GM18526 (cell line): ENCODE data around the gene ERVMER34-1.
A peak's percentile ranks its signal among the peaks of the same experiment; 100 is the strongest.

Source experiments
- POLR2A ChIP-seq: IDR thresholded peaks from 3 replicates; pipeline ENCODE4 v1.6.1; 2011; ENCODE audit not compliant: insufficient read length; ENCODE audit errors: extremely low read depth

The ERVMER34-1 gene

DNA sequence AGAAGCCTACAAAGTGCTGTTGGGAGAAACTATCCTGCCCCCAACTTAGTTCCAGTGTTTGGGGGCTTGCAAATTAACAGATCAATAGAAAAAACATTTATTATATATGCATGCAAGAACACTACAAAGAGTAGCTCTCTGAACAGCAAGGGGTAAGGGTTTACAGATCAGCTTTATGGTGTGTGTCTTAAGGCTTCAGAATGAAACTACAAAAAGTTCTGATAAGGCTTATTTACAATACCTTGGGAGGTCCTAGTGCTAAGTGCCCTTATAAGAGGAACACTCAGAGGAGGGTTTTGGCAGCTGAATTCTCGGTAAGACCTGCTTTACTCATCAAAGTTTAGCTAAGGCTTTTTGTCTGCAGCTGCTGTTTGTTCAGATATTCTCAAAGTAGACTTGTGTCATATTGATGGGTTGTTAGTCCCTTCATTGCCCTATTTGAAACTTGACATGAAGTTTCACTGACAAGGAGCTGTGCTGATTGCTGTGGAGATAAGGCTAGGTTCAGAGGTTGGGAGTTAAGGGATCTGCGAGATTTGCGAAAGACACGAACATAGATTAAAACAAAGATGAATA lies 7.7 kb downstream of the ERVMER34-1 start:
- TF ChIP-seq POLR2A: no peak

DNA sequence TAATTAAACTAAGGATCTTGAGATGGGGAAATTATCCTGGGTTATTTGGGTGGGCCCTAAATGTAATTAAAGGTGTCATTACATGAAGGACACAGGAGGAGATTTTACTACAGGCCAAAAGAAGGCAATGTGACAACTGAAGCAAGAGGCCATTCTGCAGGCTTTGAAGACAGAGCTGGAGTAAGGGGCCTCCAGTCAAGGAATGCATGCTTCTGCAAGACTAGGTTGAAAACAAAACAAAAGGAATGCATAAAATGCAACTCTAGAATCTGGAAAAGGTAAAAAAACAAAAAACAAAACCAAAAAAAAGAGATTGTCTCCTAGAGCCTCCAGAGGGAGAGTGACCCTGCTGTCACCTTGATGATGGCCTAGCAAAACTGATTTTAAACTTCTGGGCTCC lies 21.6 kb downstream of the ERVMER34-1 start:
- no peak for TF ChIP-seq POLR2A

DNA sequence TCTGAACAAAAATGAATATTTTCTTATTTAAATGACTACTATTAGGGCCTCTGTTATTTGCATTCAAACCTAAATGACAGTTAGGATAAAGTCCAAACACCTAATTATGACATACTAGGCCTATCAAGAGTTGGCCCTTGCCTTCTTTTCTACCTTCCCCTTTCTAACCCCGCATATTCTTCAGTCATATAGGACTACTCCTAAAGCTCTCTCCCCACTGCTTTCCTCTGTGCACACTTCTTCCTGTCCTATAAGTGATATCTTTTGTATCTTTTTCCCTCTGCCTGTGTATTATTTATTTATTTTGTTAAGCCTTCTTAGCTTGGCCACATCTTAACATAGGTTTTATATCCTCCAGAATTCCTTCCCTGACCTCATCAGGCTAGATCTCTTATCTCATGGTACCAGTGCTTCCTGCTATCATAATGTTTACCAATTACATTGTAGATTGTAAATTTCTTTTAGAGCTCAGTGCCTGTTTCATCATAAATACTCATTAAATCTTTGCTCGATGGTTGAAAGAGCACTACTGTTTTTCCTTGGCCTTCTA lies 22.5 kb downstream of the ERVMER34-1 start:
- no peak for TF ChIP-seq POLR2A

DNA sequence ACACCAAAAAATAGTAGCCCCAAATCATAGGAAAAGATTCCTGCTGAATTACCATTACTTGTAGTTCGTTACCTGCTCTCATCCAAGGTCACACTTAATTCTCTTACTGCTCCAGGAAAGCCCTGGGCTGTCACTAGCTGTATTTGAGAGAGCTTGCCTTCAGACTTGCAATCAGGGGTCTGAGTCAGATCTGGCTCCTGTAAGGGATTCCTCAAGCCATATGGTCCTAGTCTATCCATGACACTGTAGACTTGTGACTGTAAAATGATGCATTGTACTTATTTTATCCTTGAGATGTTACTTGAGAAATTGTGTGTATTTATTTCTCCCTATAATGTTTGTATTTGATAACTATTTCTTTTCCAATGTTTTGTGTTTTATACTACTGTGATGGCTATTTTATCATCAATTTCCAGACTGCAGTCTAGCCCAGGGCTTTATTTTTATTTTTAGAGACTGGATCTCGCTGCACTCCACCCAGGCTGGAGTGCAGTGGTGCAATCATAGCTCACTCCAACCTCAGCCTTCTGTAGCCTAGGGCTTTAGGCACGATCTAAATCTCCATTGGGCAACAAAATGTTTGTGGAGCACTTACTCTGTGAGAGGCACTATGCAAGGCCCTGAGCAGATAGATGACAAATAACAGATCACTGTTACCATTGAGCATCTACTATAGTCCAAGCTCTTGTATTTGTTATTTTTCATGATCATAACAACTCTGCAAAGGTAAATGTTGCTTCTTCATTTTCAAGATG lies 24.2 kb downstream of the ERVMER34-1 start:
- no peak for TF ChIP-seq POLR2A

DNA sequence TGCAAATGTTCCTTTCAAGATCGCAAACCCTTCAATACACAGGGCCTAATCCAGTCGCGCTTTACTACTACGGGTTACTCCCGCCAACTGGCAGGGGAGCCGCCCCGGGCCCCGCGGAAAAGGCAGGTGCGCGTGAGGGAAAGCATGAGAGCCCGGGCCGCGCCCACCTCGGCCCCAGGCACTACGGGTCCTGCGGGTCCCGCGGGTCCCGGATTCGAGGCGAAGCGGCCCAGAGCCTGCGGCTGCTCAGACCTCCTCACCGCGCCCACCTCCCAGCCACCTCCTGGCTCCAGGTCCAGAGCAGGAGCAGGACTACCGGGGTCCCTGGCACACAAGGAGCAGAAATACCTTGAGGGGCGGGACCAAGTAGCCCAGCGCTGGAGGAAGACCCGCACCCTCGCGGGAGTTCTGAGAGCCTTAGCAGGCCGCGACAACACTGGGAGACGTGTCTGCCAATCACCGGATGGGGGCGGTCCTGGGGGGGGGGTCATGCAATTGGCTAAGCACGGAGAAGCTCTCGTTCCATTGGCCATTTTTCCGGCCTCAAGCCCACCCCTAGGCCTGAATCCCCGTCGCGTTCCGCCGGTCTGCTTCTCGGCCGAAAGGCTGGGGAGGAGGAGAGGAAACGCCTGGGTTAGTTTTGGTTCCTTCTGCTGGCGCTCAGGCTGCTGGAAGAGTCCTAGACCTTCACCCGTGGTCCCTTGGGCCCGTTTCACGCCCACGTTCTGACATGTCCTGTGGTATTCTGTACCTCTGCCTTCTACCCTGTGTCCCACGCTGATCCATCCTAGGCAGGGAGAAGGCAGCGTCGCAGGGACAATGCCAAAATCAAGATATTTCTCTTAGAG lies 29.0 kb downstream of the ERVMER34-1 start:
- peak; percentile 84 for TF ChIP-seq POLR2A

DNA sequence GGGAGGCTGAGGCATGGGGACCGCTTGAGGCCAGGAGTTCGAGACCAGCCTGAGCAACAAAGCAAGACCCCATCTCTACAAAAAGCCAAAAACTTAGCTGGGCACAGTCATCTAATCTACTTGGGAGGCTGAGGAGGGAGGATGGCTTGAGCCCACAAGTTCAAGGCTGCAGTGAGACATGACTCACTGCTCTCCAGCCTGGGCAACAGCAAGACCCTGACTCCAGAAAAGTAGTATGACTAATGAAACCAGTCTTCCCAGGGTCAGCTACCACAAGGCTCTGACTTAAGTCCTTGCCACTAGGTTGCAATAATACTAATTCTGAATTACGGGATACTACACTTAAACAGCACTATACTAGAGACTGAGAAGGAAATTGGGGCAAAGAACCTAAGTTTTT lies 33.1 kb downstream of the ERVMER34-1 start:
- TF ChIP-seq POLR2A: no peak

DNA sequence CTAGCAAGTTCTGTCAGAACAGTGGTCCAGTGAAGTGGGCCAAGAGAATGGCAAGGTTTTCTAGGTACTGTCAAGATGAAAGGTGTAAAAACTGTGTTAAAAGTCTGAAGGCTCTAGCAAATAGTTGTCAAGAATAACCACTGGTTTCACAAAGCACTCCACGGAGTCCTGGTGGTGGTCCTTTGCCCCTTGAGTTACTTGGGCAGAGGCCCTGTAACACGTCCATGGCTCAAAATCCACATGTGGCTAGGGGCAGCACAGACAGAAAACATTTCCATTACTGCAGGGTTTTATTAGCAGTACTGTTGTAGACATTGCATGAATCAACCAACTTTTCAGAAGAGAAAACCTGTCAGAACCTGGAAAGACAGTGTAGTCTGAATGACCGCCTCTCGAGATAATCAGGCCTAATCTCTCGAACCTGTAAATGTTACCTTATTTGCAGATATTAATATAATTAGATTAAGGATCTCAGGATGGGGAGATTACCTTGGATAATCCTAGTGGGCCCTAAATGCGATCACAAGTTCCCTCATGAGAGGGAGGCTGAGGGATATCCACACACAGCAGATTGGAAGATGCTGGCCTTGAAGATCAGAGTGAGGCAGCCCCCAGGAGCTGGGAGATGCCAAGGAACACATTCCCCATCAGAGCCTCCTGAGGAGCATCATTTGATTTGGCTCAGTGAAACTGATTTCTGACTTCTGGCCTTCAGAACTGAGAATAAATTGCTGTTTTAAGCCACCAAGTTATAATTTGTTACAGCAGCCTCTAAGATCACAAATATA lies 34.7 kb downstream of the ERVMER34-1 start:
- TF ChIP-seq POLR2A: no peak

DNA sequence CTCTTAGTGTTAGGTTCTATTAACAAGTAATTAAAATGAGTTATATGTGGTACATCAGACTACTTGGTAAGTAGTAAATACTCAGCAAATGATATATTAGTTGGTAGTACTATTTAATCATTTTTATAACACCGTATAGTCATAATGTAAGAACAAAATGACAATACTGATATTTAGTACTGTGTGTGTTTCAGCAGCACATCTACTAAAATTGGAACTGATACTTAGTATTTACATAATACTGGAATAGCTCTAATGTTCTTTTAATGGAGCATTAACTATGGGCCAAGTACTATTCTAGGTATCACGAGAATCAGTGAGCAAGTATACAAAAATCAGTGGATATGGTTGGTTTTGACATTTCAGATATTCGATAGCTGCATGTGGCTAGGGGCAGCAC lies 35.3 kb downstream of the ERVMER34-1 start:
- no peak for TF ChIP-seq POLR2A

DNA sequence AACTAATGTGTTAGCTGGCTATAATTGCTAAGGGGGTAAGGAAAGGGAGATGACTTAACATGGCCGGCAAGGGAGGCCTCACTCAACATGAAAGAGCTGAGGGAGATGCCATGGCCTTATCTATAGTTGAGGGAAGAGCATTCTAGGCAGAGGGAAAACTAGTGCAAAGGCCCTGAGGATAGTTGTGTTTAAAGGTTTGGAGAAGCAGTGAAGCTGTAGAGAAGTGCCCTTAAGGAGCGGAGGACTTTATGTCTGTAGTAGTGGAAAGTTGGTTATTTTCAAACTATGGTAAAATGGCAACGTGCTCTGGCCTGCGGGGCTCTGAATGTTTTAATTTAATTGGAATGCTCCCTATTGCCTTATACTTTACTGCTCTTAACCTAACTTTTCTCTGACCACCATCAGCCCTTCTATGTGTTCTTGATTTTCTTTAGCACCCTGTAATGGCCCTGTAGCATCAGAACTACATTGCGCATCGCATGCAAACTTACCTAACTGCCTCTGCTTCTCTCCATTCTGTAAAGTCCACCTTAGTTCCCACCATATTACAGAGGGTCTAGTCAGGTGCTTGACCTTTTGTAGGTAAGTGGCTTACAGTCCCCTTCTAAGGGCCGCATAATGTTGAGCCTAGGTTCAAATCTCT lies 35.8 kb downstream of the ERVMER34-1 start:
- TF ChIP-seq POLR2A: peak; percentile 15

DNA sequence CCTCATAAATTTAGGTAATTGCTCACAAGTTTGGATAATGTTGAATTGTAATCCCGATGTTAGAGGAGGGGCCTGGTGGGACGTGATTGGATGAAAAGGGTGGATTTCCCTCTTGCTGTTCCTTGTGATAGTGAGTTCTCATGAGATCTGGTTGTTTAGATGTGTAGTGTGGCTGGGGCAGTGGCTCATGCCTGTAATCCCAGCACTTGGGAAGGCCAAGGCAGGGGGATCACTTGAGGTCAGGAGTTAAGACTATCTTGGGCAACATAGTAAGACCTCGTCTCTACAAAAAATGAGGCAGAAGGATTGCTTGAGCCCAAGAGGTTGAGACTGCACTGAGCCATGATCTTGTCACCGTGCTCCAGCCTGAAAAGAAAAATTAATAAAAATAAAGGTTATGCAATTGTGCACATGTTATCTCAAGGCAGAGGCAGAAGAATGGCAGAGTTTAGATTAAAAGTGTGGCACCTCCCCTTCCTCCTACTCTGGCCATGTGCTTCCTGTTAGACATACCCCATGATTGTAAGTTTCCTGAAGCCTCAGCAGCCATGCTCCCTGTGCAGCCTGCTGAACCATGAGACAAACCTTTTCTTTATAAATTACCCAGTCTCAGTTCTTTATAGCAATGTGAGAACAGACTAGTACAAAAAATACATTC lies 36.5 kb downstream of the ERVMER34-1 start:
- TF ChIP-seq POLR2A: no peak

DNA sequence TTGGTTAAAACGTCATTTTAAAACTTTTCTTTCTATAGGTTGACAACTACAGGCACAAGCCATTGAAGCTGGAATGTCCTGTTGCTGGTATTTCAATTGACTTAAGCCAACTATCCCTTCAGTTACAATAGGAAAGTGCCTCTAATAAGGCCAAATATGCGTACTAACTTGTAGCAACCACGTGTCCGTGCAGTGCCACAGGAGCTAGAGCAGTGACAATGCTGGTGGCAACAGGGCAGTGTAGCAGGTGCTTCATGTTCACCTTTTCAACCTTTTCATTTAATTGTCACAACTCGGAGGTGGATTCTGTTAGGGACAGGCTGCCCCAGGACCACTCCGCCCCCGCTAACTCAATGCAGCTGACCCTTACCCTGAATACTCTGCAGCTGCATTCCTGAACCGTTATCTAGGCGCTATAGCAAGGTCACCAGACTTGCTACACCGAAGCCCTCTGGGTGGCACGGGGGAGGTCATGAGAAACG lies 37.7 kb downstream of the ERVMER34-1 start:
- TF ChIP-seq POLR2A: peak; percentile 34

DNA sequence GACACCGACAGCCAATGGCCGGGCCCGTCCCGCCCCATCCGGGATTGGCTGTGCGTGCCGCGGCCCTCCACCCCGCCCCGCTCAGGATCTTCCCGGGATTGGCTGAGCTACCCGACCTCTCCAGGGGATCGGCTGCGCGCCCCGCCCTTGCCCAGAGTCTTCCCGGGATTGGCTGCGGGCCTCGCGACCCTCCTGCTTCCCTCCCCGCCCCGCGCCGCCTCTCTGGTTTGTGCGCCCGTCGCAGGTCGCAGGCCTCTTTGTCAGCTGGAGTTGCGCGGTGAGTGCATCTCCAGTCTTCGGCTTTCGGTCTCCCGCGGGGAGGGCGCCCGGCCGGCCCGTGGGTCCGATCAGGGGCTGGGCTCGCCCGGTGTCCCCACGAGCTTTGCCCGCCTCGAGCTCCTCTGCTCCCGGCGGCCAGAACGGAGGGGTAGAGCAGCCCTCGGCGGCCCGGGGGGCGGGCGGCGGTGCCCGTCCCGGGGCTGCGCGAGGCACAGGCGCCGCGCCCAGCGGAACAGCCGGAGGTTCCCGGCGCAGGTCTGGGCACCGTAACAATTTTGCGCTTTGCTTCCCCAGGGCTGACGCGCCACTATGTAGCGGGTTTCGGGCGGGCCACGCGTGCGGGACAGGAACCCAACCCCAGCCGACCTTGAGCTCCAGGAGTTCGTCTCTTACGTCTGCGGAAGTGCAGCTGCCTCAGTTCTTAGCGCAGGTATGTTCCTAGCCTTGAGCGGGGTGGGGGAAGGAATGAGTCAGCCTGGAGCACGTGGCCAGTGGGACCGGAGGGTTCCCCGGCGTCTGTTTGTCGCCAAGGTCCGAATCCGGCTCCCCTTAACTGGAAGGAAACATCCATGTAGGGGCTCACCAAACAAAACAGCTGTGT lies 38.7 kb downstream of the ERVMER34-1 start:
- peak; percentile 98 for TF ChIP-seq POLR2A

DNA sequence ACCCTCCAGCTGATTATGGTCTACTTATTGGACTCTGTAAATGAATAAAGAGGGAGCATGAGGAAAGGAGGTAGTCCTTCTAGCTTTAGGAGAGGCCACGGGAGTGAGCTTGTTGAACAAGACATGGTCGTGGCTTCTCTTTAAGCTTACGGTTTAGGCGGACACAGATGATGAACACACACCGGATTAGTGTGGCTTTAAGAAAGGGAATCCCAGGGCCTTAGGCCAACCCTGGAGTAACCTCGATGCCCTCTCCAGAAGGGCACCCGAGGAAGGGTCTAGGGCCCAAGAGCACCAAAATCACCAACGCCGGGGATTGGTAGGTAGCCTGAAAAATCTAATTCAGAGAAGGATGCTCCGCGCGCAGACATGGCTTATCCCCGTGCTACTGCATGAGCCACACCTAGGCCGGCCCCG lies 39.4 kb downstream of the ERVMER34-1 start:
- no peak for TF ChIP-seq POLR2A
